ENCODE data around the gene TMEM121.
A peak's percentile ranks its signal among the peaks of the same experiment; 100 is the strongest.

Gene TMEM121

DNA sequence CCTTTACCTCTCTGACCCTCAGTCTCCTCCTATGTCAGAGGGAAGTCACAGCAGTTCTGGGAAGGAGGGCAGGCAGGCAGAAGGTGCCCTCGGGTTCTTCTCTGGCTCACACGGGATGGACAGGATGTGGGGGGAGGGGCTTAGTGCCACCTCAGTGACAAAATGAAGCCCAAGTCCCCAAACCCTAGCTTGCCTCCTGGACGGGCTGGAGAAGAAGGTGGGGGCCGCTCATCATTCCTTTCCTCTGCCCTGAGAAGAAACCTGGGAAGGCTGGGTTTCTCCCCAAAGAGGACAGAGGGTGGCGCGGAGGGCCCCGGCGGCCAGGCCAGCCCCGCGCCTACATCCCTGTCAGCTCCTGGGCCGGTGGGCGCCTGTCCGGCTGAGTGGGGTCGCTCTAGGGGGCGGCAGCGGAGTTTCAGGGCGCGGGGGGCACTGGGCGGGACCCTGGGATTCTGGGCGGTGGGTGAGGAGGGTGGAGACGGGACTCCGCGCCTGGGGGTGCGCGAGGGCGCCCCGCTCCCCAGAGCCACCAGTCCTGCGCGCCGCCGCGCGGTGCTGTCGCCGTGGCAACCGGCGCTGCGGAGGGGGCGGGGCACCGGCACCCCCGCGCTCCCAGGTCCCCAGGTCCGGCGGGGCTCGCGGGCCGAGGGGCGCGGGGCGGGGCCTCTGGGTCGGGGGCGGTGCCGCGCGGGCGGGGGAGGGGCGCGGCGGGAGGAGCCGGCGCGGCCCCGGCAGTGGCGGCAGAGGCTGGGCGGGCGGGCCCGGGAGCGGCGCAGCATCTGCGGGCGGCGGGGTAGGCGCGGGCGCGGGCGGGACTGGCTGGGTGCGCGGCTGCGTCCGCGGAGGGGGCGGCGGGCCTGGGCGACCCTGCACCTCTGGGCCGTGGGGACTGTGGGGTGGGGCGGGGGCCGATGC is at the start of gene TMEM121:
Gene TMEM121, plus strand, starts transcription at position 723 of the 915 bp plus-strand sequence. CDS start 2,252 bp downstream, outside the sequence.
- no peak for DNase-seq (ENCODE audit: low read depth)

DNA sequence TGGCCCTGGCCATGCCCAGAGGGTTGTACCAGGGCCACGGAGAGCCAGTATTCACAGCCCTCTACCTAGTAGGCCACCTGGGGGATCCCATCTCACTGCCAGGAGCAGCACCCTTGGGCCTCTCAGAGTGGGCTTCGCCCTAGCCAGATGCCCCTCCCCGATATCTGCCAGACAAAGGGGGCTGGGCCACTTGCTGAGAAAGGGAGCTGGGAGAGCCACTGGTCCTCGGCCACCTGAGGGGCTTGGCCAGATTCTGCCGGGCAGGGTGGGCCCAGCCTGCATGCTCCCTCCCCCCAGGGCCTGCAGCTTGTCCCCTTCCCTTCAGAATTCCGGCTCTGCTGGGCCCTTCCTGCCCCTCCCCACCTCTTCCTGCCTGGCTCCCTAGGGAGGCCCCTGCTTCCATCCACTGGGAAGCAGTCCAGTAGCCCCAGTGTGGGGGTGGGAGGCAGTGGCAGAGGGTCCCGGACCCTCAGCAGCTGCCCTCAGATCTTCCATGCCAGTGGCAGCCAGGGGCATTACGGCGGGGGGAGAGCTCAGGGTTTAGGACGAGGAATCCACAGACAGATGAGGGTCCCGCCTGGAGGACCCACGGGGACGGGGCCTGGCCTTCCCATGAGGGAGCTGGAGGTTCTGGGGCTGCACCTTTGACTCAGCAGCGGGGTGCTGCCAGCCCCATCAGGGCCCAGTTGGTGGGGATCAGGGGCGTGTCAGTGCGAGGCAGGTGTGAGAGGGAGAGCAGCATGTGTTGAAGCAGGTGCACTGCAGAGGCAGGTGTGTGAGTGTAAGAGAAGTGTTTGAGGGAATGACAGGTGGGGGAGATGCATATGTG is 49.3 kb upstream of the TMEM121 start:
- no peak for DNase-seq (ENCODE audit: low read depth)

DNA sequence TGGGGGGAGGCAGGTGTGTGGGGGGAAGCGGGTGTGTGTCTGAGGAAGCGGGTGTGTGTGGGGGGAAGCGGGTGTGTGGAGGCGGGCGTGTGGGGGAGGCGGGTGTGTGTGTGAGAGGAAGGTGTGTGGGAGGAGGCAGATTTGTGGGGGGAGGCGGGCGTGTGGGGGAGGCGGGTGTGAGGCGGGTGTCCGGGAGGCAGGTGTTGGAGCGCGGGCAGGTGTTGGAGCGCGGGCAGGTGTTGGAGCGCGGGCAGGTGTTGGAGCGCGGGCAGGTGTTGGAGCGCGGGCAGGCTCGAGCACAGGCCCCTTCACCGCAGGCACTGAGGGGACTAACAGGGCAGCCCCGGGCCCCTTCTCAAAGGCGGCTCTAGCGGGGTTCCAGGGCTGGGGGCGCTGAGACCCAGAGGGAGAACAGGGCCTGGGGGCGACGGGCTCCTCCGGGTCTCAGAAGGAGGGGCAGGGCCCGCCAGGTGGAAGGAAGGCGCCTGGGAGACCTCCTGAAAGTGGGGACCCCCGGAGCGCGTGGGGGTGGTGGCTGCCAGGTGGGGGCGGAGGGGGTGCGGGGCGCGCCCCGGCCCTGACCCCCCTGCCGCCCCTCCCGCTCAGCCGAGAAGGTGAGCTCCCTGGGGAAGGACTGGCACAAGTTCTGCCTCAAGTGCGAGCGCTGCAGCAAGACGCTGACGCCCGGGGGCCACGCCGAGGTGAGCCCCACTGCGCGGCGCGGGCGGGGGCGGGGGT is 48.6 kb upstream of the TMEM121 start:
- no peak for DNase-seq (ENCODE audit: low read depth)

DNA sequence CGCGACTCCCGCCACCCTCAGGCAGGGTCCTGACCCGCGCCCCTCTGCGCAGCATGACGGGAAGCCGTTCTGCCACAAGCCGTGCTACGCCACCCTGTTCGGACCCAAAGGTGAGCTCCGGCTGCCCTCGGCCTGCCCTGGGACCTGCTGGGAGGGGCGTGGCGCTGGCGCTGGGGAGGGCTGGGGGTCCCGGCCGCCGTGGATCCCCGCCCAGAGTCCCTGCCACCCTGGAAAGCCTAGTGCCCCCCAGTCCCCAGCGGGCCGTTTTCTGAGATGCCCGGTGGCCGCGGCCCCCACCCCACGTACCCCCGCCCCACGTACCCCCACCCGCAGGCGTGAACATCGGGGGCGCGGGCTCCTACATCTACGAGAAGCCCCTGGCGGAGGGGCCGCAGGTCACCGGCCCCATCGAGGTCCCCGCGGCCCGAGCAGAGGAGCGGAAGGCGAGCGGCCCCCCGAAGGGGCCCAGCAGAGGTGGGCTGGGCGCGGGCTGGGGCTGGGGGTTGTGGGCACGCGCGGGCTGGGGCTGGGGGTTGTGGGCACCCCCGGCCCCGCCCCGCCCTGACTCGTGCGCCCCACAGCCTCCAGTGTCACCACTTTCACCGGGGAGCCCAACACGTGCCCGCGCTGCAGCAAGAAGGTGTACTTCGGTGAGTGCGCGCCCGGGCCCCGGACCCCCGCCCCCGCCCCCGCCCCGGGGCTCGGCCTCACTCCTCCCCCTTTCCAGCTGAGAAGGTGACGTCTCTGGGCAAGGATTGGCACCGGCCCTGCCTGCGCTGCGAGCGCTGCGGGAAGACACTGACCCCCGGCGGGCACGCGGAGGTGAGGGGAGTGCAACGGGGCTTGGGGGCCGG is 47.8 kb upstream of the TMEM121 start:
- no peak for DNase-seq (ENCODE audit: low read depth)

DNA sequence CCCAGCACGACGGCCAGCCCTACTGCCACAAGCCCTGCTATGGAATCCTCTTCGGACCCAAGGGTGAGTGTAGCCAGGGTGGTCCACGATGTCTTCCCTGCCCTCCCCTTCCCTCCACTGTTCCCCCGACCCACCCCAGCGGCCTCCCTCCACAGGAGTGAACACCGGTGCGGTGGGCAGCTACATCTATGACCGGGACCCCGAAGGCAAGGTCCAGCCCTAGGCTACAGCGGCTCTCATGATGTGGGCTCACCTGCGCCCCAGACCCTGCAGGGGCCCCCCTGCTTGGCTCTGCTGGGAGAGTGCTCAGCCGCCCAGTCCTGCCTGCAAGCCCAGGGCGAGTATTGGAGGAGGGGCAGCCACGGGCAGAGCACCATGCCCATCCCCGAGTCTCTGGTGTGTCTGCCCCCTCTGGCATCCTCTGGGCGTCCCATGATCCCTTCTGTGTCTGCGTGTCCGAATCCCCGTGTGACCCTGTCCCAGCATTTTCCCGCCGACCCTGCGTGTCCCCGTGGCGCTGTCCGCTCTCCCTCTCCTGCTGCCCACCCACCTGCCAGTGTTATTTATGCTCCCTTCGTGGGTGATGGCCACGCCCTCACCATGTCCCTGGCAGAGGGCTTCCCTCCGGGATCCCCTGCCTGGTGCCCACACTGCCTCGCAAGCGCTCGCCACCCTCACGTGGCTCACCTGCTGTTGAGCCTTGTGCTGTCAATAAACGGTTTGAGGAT is 46.8 kb upstream of the TMEM121 start:
- DNase-seq (ENCODE audit: low read depth): no peak

DNA sequence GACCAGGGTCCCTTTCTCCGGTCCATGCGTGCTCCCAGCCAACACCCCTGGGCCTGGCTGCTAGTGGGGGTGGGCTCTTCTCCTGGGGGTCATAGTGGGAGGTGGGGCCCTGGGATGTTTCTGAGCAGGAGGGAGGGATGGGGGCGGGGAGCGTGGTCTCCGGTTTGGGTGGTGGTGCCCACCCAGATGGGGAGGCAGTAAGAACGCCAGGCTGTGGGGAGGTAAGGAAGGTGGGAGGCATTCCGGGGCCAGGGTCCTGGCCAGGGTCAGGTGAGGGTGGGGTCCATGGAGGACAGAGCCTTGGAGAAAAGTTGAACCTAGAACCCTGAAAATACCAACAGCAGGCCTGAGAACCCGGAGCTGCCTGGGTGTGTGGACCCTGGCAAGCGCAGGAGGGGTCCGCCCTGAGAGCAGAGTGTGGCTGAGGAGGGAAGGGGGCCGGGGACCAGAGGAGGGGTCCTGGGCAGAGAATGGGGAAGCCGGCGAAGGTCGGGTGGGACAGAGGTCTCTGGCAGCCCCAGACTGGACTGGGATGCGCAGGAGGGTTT is 46.1 kb upstream of the TMEM121 start:
- DNase-seq (ENCODE audit: low read depth): no peak

DNA sequence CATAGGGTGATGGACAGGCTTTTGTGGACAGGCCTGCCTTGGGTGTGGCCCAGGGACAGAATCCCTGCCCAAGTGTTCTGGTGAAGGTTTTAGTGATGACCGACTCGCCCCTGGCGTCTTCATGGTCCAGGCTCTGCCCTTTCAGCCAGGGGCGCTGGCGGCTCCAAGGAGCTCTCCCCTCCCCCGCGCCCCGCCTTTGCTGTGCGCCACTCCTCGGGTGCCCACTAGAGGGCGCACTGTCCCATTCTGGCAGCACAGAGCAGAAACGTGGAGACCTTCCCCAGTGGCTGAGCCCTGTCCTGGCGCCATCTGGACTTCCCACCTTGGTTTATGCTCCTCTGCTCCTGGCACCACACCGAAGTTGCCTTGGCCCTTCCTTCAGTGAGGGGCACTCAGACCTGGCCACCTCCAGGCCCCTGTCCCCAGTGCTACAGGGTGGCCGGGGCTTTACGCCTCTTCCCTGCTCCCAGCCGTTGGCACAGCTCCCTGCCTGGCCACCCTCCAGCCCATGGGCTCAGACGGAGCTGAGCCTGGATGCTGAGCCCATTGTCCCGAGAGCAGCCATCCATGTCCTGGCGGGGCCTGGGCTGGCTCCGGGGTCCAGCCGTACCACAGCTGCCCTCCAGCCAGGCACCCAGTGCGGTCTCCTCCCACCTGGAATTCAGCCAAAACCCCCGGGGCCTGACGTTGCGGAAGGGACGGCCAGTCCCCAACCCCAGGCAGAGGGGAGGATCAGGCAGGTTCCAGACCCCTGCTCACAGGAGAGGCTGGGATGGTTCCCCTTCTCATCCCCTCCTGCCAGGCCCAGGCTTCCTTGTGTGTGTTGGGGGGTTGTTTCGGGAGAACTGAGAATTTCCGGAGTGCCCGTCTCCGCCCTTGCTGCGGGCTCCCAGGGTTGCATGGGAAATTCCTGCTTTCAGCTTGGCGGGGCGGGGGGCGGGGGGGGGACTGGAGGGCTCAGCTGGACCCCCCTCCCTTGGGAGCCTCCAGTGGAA is 45.3 kb upstream of the TMEM121 start:
- peak; percentile 79 for DNase-seq (ENCODE audit: low read depth)

DNA sequence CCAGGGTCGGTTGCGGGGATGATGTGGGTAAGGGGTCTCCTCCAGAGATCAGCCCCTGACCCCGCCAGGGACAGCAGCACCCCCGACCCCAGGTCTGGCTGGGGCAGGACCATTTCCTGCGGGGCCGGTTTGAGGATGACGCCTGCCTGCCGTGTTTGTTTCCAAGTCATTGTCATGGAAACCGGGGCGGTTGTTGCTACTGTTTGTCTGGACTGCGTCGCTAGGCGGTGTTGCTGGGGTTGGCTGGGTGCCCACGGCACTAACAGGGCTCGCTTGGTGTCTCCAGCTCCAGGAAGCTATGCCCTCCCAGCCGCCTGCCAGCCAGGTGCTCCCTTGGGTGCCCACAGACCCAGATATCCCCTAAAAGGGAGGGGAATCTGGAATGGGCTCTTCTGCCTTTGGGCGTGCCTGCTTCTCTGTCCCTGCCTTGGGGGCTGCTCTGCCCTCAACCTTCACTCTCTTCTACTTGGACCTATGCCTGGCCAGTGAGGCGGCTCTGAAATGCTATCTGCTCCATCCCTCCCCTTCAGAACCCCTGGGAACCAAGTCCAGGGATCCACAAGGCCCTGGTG is 44.4 kb upstream of the TMEM121 start:
- peak; percentile 98 for DNase-seq (ENCODE audit: low read depth)

DNA sequence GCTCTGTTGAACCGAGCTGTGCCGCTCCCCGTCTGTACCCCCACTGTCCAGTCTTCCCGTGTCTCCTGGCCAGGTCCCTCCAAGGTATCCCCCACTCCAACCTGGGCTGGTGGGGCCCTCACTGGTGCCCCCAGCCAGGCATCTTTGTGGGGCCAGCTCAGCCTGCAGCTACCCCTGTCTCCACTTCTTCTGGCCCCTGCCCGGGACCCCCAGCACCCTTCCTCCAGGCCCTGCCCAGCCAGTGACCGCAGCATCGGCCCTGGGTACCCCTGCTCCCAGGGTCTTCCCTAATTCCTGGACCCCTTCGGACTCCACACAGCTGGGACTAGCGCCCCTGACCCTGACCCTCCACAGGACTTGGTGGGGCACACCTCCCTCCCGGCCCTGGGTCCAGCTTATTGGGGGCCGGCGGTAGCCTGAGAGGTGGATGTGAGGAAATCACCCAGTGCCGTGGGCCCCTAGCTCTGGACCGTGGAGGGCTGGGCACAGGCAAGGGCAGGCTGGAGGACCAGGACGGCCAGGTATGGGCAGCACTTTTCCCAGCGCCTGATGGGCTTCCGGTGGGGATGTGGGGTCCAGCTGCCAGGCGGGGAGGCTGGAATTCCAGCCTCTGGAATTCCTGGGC is 43.8 kb upstream of the TMEM121 start:
- no peak for DNase-seq (ENCODE audit: low read depth)

DNA sequence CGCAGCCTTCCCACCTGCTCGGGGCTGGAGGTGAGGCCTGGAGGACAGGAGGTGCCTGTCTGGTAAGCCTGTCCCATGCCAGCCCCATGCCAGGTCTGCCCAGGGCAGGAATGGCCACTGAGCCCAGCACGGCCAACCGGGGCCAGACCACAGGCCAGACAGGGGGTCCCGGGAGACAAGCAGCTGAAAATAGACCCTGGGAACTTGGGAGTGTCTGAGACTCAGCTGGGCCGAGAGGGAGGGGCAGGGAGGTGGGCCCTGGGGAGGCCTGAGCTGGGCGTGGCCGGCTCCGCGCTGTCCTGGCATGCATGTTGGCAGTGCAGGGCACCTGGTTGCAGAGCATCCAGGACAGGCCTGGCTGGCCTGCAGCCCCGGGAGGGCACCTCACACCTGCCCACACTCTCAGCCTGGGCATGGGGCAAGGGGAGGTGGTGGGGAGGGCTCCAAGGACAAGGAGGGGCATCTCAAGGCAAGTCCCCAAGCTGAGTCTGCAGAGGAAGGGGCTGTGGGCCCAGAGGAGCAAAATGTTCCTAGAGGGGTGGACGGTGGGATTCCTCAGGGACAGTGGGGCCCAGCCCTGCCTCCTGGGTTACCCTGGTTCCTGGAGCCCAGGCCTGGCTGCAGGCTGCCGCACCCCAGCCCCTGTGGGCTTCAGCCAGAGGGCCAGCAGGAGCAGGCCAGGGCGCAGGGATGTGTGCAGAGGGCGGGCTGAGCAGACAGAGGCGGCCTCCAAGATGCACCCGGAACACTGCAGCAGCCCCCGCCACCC is 42.9 kb upstream of the TMEM121 start:
- DNase-seq (ENCODE audit: low read depth): no peak

DNA sequence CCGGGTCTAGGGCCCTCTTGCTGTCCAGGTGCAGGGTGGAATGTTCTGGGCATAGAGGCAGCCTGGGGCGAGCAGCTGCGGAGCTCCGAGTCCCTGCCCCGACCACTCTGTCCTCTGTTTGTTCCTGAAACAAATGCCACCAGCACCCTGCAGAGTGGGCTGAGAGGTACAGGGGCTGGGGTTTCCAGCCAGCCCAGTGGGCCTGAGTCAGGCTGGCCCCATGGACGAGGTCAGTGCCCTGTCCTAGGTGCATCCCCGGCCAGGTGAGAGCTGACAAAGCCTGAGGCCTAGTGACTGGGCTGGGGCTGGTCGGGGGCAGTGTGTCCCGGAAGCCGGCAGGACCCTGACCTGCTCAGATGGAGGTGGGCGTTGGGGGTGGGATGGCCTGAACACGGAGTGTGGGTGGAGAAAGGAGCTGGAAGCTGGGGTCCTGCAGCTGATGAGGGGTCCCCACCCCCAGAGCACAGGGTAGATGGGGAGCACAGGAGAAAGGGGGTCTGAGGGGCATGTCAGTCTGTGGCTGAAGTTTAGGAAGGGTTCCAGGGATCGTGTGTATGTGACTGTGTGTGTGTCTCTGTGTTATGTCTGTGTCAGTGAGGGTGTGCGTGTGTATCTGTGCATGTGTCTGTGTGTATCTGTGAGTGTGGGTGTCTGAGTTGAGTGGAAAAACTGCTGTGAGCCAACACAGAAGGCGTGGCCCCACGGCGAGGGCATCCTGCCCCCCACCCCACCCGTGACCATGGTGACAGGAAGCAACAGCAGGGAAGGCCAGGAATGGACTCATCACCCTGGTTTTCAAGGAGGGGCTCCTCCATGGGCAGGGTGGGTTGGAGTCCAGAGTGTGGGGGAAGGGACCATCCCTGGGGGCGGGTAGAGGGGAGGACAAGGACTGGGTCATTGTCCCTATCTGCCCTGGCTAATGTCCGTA is 42.0 kb upstream of the TMEM121 start:
- DNase-seq (ENCODE audit: low read depth): no peak

DNA sequence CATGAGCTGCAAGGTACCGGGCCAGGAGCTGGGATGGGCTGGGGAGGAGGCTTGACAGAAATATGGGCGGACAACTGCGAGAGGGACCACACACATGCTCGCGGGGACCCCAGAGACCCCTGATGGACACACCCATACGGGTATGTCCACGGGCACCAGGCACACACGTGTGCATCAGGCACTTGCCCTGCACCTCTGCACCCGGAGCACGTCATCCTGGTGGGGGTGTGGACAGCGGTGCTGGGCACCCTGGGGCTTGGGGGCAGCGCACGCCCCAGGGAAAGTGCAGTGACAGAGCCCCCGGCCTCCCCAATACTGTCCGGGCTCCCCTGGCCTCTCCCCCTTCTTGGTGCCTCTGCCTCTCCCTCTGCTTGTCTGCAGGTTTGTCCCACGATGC is 41.4 kb upstream of the TMEM121 start:
- DNase-seq (ENCODE audit: low read depth): no peak

DNA sequence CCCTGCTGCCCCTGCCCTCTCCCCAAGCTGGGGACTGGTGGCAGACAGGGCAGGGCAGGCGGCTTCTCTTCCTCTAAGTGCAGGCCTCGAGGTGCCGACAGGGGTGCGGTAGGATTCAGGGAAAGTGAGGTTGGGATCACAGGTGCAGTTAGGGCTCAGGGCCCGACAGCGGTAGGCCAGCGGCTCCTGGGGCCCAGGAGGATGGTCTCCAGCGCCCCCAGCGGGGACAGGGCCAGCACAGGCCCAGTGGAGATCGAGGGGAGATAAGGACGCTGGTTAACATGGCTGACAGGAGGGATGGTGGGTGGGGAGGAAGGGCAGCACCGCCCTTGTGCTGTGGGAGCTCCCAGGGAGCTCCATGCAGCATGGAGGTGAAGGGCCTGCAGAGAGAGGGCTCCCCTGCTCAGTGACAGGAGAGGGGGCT is 40.6 kb upstream of the TMEM121 start:
- DNase-seq (ENCODE audit: low read depth): no peak

DNA sequence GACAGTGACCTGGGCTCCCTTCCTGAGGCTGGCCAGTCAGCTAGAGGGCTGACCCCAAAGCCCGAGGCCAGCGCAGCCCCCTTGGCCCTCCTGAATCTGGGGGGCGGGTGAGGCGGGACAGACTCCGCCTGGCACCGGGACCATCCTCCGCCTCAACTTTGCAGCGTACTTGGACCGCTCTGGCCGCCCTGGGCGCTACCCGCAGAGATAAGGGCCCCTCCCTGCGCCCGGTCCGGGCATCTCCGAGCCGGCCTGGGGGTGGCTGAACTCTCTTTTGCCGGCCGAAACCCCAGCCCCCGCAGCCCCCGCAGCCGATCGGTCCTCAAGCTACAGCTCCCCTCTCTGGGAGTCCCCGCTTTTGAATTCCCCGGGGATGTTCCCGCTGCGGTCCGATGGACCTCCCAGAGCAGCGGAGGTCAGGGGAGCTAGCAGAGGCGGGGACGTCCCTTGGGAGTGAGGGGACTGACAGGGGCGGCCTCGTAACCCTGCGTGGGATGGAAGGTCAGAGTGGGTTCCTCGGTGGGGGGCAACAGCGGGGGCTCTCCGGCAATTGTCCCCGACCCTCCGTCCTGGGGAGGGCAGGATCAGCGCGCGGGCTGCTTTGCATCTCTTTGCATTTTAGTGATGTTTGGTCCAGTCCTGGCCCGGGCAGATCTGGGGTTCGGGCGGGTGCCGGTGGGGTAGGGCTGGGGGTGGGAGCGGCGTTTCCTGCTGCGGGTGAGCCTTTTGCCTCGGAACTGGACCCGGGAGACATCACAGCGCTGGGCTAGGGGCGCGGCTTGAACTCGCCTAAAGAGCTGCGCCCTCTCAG is 40.0 kb upstream of the TMEM121 start, which contains the start of gene CRIP1:
Gene CRIP1, plus strand, starts transcription at position 724 of the 811 bp plus-strand sequence. CDS start 374 bp downstream, outside the sequence.
- DNase-seq (ENCODE audit: low read depth): no peak

DNA sequence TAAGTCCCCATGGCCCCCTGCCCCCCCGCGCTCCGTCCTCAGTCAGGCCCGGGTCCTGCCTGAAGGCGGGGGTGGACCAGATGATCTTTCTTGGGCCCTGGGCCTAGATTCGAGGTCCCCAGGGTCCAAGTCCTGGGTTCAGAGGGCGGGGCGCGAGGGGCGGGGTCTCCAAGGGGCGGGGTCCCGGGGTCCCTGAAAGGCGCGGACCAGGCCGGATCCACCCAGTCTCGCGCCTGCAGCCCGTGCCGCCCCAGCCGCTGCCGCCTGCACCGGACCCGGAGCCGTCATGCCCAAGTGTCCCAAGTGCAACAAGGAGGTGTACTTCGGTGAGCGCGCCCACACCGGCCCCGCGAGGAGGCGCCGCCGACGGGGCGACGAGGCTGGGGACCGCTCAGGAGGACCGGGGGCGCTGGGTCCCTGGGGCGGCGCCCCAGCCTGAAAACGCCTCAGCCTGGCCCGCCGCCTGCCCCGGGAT is 39.4 kb upstream of the TMEM121 start:
- DNase-seq (ENCODE audit: low read depth): no peak

Data from GM04504 (cell line).